Right lobe of liver (tissue), 4 donors: ENCODE data around the gene AVPR2.

Experiments
- POLR2A ChIP-seq: fragments of 450-650 bp; IDR thresholded peaks from one replicate; pipeline ENCODE4 v1.6.1; 2017; ENCODE audit warnings: antibody characterized with exemption, mild to moderate bottlenecking
- TF ChIP-seq, protein P1 (sequence below), 4 donors: fragments of 200-600 bp in 3 of 4; fragments of 450-650 bp in 1 of 4; IDR thresholded peaks; one replicate each; pipeline versions ENCODE4 v1.5.1 to v1.8.0; 2016 to 2022; ENCODE audit warnings: antibody characterized with exemption in 4 of 4, mild to moderate bottlenecking in 2 of 4
- donor health status: DM: no; HTN: no; CAD: no.
- donor health status: DM: no; HTN: no; CAD: no.
- donor health status: DM: no; HTN: yes; CAD: no.

DNA sequence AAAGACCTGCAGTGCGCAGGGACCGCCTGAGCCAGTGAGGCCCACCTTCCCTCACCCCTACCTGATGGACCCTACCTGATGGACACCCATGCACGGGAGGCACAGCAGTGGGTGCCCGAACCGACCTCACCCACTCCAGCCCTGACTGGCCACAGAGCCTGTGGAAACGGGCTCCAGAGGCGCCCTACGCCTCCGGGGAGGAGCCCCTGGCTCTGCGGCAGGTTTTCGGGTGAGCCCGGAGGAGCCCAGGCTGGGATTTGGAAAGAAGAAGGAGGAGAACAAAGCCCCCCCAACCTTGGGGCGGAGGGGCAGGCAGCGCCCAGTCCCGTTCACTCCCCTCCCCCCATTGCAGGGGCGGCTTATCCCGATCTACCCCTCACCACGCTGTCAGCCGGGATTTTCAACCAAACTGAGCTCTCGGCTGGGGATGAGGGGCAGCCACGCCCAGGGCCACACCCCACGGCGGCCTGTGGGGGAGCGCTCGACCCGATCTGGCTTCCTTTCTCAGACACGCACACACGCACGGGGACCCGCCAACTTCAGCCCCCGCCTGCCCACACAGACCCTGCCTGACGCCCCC lies 19.2 kb upstream of the AVPR2 start:
- TF ChIP-seq, protein P1, sequence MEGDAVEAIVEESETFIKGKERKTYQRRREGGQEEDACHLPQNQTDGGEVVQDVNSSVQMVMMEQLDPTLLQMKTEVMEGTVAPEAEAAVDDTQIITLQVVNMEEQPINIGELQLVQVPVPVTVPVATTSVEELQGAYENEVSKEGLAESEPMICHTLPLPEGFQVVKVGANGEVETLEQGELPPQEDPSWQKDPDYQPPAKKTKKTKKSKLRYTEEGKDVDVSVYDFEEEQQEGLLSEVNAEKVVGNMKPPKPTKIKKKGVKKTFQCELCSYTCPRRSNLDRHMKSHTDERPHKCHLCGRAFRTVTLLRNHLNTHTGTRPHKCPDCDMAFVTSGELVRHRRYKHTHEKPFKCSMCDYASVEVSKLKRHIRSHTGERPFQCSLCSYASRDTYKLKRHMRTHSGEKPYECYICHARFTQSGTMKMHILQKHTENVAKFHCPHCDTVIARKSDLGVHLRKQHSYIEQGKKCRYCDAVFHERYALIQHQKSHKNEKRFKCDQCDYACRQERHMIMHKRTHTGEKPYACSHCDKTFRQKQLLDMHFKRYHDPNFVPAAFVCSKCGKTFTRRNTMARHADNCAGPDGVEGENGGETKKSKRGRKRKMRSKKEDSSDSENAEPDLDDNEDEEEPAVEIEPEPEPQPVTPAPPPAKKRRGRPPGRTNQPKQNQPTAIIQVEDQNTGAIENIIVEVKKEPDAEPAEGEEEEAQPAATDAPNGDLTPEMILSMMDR (IDR thresholded peaks at IDR 0.05), result no peak
- TF ChIP-seq POLR2A, result no peak
